ENCODE data around the gene UGT1A10. TPM values are rescaled to one million over a fixed set of nuclear protein-coding genes. Genes with fewer than 3 reads are reported as not detected.

UGT1A10 gene
- total and polyA plus RNA-seq, 2 of the 13 experiments (the other 11 are each of a cell fraction or from before 2014, with no cell fraction given) = not detected

- Histone ChIP-seq H3K4me2 (ENCODE audit: low read depth, low read length) (no peak overlapping the region), H3K9me3 (ENCODE audit: low read length) (no peaks in the 10 kb centered on the region), H3K4me3 (replicated peaks in 1 of 3; ENCODE audit: insufficient read depth in 1 of 3, low read depth in 2 of 3, low read length in 3 of 3) (no peak overlapping the region), H3K36me3 (replicated peaks in 1 of 2; ENCODE audit: control insufficient read depth in 1 of 2, insufficient read depth in 2 of 2, low read length in 2 of 2) (no peaks in the 10 kb centered on the region), H3K27me3 (ENCODE audit: control insufficient read depth in 1 of 2, insufficient read depth in 2 of 2, low read length in 2 of 2) (peaks cover 0 to 27% of the 10 kb centered on the region in 2 experiments; a peak in 3 of 5 replicates), H3K27ac (ENCODE audit: extremely low read length, insufficient read depth, low read length) (no peak overlapping the region), H3K79me2 (ENCODE audit: insufficient read depth, low read length) (no peaks in the 10 kb centered on the region), H3K4me1 (ENCODE audit: insufficient read depth, low read length) (peaks cover 58% of the 10 kb centered on the region), H4K20me1 (ENCODE audit: insufficient read depth, low read length) (no peaks in the 10 kb centered on the region), H2AFZ (ENCODE audit: low read length) (no peak overlapping the region), H3K9ac (ENCODE audit: insufficient read depth, low read depth, low read length) (no peak overlapping the region)
- ATAC-seq (no peak), FAIRE-seq (no peak), DNase-seq (ENCODE audit: low spot score) (no peak)
- ChIA-PET POLR2A (no interaction called here), CTCF (ENCODE audit: low intra/inter-chr PET ratio, low total read pairs) (no interaction called here)
- intact Hi-C loops (cut with micrococcal nuclease; ENCODE audit: unreplicated experiment) = no loop called here
- 70% methylated on average over 2 of the region's 2 CpGs for WGBS (ENCODE audit: low lambda C conversion rate)
- in situ Hi-C loops (cut with HindIII; ENCODE audit: extremely low pct_ligation_motif_present, low pct_unique_long_range_greater_than_20kb) = no loop called here
- no TSS peak for BruUV-seq (replicated peaks)
- TF ChIP-seq PCBP1 (IDR thresholded peaks at IDR 0.05; ENCODE audit: borderline replicate concordance, low read depth, low read length) (no peak), SKI (IDR thresholded peaks at IDR 0.05; ENCODE audit: partially characterized antibody) (no peak), ZNF691 (CRISPR knock-in tag; IDR thresholded peaks at IDR 0.05; ENCODE audit: borderline replicate concordance, low read depth) (no peak), ZNF569 (CRISPR knock-in tag; IDR thresholded peaks at IDR 0.05; ENCODE audit: borderline replicate concordance) (no peak), ZNF343 (CRISPR knock-in tag; IDR thresholded peaks at IDR 0.05) (no peak), MEIS2 (CRISPR knock-in tag; IDR thresholded peaks at IDR 0.05) (no peak), SNAPC2 (CRISPR knock-in tag; IDR thresholded peaks at IDR 0.05) (no peak), JUN (CRISPR knock-in tag; IDR thresholded peaks at IDR 0.05) (no peak)
Observed at GRCh38 chr2:233740870-233741269, 104.6 kb downstream of the UGT1A10 start.
